ENCODE results near the gene SMAGP.

SMAGP gene

DNA sequence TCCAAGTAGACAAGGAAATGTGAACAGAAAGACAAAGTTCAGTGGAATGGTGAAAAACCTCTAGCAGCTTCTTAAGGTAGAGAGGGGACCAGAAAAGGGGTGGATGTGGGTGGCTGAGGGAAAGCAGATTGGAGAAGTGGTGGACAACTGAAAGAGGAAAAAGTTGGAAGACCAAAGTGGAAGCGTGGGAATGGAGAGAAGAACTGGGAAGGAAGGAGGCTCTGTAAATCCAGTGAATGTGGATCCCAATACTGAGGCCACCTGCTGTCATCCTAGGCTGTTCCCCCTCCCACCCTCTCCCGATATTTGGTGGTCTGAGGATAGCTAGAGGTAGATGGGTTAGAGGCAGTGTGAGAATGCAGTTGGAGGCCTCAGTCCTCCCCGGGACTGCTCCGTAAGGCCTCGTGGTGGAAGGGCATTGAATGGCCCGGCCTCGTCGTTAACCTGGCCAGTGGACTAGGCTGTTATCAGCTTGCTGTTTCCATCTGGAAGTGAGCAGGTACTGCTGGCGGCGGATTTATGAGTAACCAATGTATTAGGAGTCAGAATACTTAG is 51.5 kb downstream of the SMAGP start:
- Histone ChIP-seq H3K4me1 (ENCODE audit: control insufficient read depth, insufficient read depth, low read length) (peaks cover 14% of the 10 kb centered on the region), H3K36me3 (ENCODE audit: control insufficient read depth, insufficient read depth, low read length) (no peaks in the 10 kb centered on the region), H3K9ac (ENCODE audit: low read length) (peak overlapping the region; percentile 92), H3K4me3 (ENCODE audit: low read length) (peak overlapping the region; percentile 97), H3K9me3 (ENCODE audit: control insufficient read depth, low read length) (no peaks in the 10 kb centered on the region), H3K27me3 (ENCODE audit: control insufficient read depth, insufficient read depth, low read length) (no peaks in the 10 kb centered on the region)

DNA sequence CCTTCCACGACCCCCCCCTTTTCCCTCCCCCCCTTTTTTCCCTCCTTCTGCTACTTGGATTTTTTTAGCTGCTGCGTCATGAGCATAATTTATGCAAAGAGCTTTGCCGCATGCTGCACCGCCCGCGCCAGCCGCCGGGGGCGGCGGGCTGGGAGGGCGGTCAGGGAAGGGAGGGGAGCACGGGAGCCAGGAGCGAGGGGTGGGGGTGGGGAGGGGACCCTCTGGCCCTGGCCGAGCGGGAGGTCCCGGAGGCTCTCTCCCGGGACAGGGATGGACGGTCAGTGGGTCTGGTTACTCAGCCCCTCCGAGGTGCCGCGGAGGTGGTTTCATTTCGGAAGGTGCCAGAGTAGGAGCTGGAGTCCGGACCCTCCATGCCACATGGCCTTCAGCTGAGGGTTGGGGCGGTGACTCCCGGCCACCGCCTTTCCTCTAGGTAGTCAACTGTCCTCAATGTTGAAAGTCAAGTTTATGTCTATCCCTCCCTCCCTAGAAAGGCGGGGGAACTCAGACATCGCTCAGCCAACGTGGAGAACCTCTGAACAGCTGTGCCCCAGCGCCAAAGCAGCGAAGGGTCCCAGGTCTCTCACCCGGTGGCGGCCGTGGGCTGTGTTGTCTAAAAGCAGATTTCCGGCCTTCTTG is 52.1 kb downstream of the SMAGP start, which contains the start of gene POU6F1:
Gene POU6F1 (minus strand): TSS at position 95 of the 639 bp plus-strand sequence. CDS start 11,226 bp downstream, outside the sequence.
- Histone ChIP-seq H3K9ac (ENCODE audit: low read length) (peak within 1 kb of the TSS; percentile 92), H3K4me3 (ENCODE audit: low read length) (peak within 1 kb of the TSS; percentile 97), H3K4me1 (ENCODE audit: control insufficient read depth, insufficient read depth, low read length) (peaks cover 14% of the 10 kb centered on the region), H3K36me3 (ENCODE audit: control insufficient read depth, insufficient read depth, low read length) (no peaks in the 10 kb centered on the region), H3K9me3 (ENCODE audit: control insufficient read depth, low read length) (no peaks in the 10 kb centered on the region), H3K27me3 (ENCODE audit: control insufficient read depth, insufficient read depth, low read length) (no peaks in the 10 kb centered on the region)

DNA sequence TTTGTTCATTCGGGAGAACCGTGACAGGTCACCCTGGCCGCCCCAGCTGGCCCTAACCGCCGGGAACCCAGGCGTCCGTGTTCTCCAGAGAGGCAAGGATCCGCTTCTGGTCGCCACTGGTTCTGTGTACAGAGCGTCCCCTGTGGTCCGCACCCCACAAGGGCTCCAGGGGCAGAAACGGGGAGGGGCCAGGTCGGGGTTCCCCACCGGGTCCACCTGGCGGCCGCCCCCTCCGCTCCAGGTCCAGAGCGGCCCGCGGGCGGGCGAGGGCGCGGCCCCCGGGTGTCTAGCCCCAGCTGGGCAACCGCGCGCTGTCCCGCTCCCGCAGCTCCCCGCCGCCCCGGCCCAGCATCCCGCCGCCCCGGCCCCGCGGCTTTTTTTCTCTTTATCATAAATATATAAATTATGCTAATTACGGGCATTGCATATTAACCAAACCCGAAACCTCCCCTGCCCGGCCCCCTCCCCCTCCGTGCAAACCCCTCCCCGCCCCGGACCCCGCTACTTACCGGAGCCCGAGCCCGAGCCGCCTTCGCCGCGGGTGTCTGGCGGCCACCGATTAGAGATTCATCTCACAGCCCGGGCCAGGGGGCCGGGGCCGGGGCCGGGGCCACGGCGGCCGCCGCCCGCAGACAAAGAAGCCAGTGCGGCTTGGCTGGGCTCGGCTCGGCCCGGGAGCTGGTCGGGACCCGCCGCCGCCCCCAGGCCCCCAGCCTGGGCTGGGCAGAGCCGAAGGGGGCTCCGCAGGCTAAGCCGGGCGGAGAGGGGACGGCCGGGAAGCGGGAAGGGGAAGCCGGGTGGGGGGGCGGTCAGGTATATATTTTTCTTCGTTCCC is 52.9 kb downstream of the SMAGP start:
- Histone ChIP-seq H3K9me3 (ENCODE audit: control insufficient read depth, low read length) (no peaks in the 10 kb centered on the region), H3K4me1 (ENCODE audit: control insufficient read depth, insufficient read depth, low read length) (peaks cover 14% of the 10 kb centered on the region), H3K27me3 (ENCODE audit: control insufficient read depth, insufficient read depth, low read length) (no peaks in the 10 kb centered on the region), H3K36me3 (ENCODE audit: control insufficient read depth, insufficient read depth, low read length) (no peaks in the 10 kb centered on the region), H3K9ac (ENCODE audit: low read length) (peak overlapping the region; percentile 92), H3K4me3 (ENCODE audit: low read length) (peak overlapping the region; percentile 97)

DNA sequence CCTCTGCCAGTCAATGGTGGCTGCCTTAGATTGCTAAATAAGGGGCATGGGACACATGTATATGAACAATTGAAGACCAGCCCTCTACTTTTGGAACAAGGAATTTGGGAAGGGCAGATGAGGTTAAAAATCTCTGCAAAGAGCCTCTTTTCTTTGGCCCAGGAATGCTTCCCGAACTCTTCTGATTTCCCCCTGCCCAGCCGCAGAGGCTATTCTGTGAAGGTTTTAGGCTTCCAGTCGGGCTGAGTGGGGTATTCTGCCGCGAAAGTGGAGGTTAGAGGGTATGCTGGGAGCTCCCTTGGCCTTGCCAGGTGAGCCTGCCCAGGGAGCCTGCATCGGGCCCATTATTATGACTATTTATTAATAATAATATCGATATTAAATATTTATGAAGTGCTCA is 53.6 kb downstream of the SMAGP start:
- Histone ChIP-seq H3K27me3 (ENCODE audit: control insufficient read depth, insufficient read depth, low read length) (no peaks in the 10 kb centered on the region), H3K4me1 (ENCODE audit: control insufficient read depth, insufficient read depth, low read length) (peaks cover 14% of the 10 kb centered on the region), H3K9me3 (ENCODE audit: control insufficient read depth, low read length) (no peaks in the 10 kb centered on the region), H3K36me3 (ENCODE audit: control insufficient read depth, insufficient read depth, low read length) (no peaks in the 10 kb centered on the region), H3K4me3 (ENCODE audit: low read length) (no peak overlapping the region), H3K9ac (ENCODE audit: low read length) (peak overlapping the region; percentile 53)

DNA sequence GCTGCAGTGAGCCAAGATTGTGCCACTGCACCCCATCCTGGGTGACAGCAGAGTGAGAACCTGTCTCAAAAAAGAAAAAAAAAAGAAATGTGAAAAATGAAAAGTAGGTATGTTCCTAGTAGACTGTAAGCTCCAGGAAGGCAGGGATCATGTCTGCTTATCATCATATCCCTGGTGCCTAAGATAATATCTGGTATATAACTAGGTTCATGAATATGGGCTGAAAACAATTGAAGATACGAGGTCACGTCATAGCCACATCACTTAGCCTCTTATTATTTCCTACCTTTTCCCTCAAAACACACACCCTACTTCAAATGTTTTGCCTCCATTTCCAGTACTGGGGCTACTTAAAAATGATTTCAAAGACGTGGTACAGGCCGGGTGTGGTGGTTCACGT is 55.3 kb downstream of the SMAGP start:
- Histone ChIP-seq H3K4me1 (ENCODE audit: control insufficient read depth, insufficient read depth, low read length) (peaks cover 14% of the 10 kb centered on the region), H3K9me3 (ENCODE audit: control insufficient read depth, low read length) (no peaks in the 10 kb centered on the region), H3K4me3 (ENCODE audit: low read length) (no peak overlapping the region), H3K9ac (ENCODE audit: low read length) (no peak overlapping the region), H3K27me3 (ENCODE audit: control insufficient read depth, insufficient read depth, low read length) (no peaks in the 10 kb centered on the region), H3K36me3 (ENCODE audit: control insufficient read depth, insufficient read depth, low read length) (no peaks in the 10 kb centered on the region)

DNA sequence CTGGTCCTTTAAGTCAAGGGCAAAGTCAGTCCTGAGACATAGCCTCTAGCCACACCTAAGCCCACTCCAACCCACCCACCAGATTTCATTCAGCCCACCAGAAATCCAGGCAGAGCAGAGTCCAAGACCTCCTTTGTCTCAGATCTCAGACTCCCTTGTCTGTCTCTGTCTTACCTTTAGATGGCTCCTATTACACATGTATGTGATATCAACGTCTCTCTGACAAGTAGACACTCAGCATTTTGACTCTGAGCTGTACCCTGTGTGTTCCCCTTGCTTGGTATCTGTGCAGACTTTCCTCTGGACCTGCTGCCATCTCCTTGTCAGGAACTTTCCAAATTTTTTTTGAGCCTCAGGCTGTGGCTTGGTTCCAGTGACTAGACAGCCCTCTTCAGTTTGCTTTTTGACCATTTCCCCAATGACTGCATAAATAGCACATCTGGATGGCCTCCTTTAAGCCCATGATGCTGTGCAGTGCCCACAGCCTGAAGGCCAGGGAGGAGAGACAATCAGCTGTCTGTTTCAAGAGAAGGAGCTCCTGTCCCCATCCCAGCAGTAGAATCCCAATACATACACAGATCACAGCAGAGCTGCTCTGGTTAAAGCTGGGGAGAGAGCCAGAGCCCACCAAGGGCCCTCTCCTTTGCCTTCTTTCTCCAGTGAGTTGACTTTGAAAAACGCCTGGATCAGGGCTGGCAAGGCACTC is 59.4 kb downstream of the SMAGP start:
- H3K36me3 ChIP-seq (ENCODE audit: control insufficient read depth, insufficient read depth, low read length) = no peaks in the 10 kb centered on the region
- H3K27me3 ChIP-seq (ENCODE audit: control insufficient read depth, insufficient read depth, low read length) = no peaks in the 10 kb centered on the region
- no peaks in the 10 kb centered on the region for H3K4me1 ChIP-seq (ENCODE audit: control insufficient read depth, insufficient read depth, low read length)
- no peak overlapping the region for H3K9ac ChIP-seq (ENCODE audit: low read length)
- no peaks in the 10 kb centered on the region for H3K9me3 ChIP-seq (ENCODE audit: control insufficient read depth, low read length)
- H3K4me3 ChIP-seq (ENCODE audit: low read length) = no peak overlapping the region

- Histone ChIP-seq H3K4me1 (ENCODE audit: control insufficient read depth, insufficient read depth, low read length) (no peaks in the 10 kb centered on the region), H3K36me3 (ENCODE audit: control insufficient read depth, insufficient read depth, low read length) (no peaks in the 10 kb centered on the region), H3K9ac (ENCODE audit: low read length) (no peak overlapping the region), H3K9me3 (ENCODE audit: control insufficient read depth, low read length) (no peaks in the 10 kb centered on the region), H3K4me3 (ENCODE audit: low read length) (no peak overlapping the region), H3K27me3 (ENCODE audit: control insufficient read depth, insufficient read depth, low read length) (no peaks in the 10 kb centered on the region)
Measured at GRCh38 chr12:51209259-51209658, 61.0 kb downstream of the SMAGP start.

- H3K4me1 ChIP-seq (ENCODE audit: control insufficient read depth, insufficient read depth, low read length) = no peaks in the 10 kb centered on the region
- H3K27me3 ChIP-seq (ENCODE audit: control insufficient read depth, insufficient read depth, low read length) = no peaks in the 10 kb centered on the region
- H3K4me3 ChIP-seq (ENCODE audit: low read length) = no peak overlapping the region
- H3K9me3 ChIP-seq (ENCODE audit: control insufficient read depth, low read length) = no peaks in the 10 kb centered on the region
- H3K9ac ChIP-seq (ENCODE audit: low read length) = no peak overlapping the region
- H3K36me3 ChIP-seq (ENCODE audit: control insufficient read depth, insufficient read depth, low read length) = no peaks in the 10 kb centered on the region
Measured at GRCh38 chr12:51208016-51208660, 62.1 kb downstream of the SMAGP start.

DNA sequence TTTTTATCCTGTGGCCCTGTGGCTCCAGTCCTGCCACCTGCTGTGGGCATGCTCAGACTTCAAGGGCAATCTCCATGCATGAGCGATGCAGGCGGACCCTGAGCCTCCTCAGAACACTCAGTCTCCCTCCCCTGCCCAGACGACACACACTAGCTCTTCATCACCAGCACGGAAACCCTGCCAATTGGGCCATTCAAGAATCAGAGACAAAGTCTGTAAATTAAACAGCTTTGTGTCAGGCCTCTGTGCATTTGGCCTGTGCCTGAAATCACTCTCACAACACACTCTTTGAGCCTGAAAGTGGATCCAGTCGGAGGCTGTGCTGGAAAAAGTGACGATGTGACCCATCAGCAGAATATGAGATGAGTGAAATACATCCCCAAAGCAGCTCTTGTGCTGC is 64.9 kb downstream of the SMAGP start:
- Histone ChIP-seq H3K36me3 (ENCODE audit: control insufficient read depth, insufficient read depth, low read length) (no peaks in the 10 kb centered on the region), H3K4me1 (ENCODE audit: control insufficient read depth, insufficient read depth, low read length) (no peaks in the 10 kb centered on the region), H3K9ac (ENCODE audit: low read length) (no peak overlapping the region)

GRCh38 chr12:51202718-51203117 is 67.5 kb downstream of the SMAGP start:
- no peaks in the 10 kb centered on the region for H3K27me3 ChIP-seq (ENCODE audit: control insufficient read depth, insufficient read depth, low read length)
- H3K9me3 ChIP-seq (ENCODE audit: control insufficient read depth, low read length) = no peaks in the 10 kb centered on the region
- H3K4me3 ChIP-seq (ENCODE audit: low read length) = no peak overlapping the region
- no peak overlapping the region for H3K9ac ChIP-seq (ENCODE audit: low read length)
- no peaks in the 10 kb centered on the region for H3K4me1 ChIP-seq (ENCODE audit: control insufficient read depth, insufficient read depth, low read length)
- no peaks in the 10 kb centered on the region for H3K36me3 ChIP-seq (ENCODE audit: control insufficient read depth, insufficient read depth, low read length)

More for the DNA sequence above, 64.9 kb downstream of the SMAGP start:
- Histone ChIP-seq H3K27me3 (ENCODE audit: control insufficient read depth, insufficient read depth, low read length) (no peaks in the 10 kb centered on the region), H3K4me3 (ENCODE audit: low read length) (no peak overlapping the region), H3K9me3 (ENCODE audit: control insufficient read depth, low read length) (no peaks in the 10 kb centered on the region)

DNA sequence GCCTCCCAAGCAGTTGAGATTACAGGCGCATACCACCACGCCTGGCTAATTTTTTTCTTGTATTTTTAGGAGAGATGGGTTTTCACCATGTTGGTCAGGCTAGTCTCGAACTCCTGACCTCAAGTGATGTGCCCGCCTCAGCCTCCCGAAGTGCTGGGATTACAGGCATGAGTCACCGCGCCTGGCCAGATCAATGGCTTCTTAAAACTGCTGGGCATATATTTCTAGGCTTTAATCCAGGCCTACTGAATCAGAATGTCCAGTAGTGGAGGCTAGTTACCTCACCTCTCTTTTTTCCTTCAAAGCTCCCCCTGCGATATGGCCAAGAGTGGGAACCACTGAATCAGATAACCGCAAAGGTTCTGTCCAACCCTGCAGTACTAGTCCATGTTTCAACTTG is 69.4 kb downstream of the SMAGP start:
- H3K9ac ChIP-seq (ENCODE audit: low read length) = no peak overlapping the region
- no peaks in the 10 kb centered on the region for H3K9me3 ChIP-seq (ENCODE audit: control insufficient read depth, low read length)
- H3K36me3 ChIP-seq (ENCODE audit: control insufficient read depth, insufficient read depth, low read length) = no peaks in the 10 kb centered on the region
- no peak overlapping the region for H3K4me3 ChIP-seq (ENCODE audit: low read length)
- H3K27me3 ChIP-seq (ENCODE audit: control insufficient read depth, insufficient read depth, low read length) = no peaks in the 10 kb centered on the region
- no peaks in the 10 kb centered on the region for H3K4me1 ChIP-seq (ENCODE audit: control insufficient read depth, insufficient read depth, low read length)
